Fibroblast of mammary gland (primary cell): ENCODE measurements around the gene GMDS.

Source experiments
- DNase-seq: peaks from one replicate; pipeline ENCODE4 v3.0.0-alpha.2; 2010; ENCODE audit warnings: low read depth
- H3K4me3 ChIP-seq: 2 replicates; pipeline ENCODE4 v1.5.1; 2011; ENCODE audit warnings: low read depth, mild to moderate bottlenecking, low read length, moderate library complexity; ENCODE audit not compliant: control insufficient read depth
- CTCF ChIP-seq: conservative IDR thresholded peaks from 2 replicates; pipeline ENCODE4 v1.5.1; 2011; ENCODE audit warnings: low read depth, low read length, inconsistent platforms; ENCODE audit not compliant: control insufficient read depth, insufficient read depth

Gene GMDS

GRCh38 chr6:2266841-2267240, 21.4 kb upstream of the GMDS start:
- DNase-seq: no peak
- no peak for TF ChIP-seq CTCF
- no peak overlapping the region for H3K4me3 ChIP-seq

GRCh38 chr6:2266031-2266795, 20.8 kb upstream of the GMDS start:
- H3K4me3 ChIP-seq: no peak overlapping the region
- no peak for DNase-seq
- TF ChIP-seq CTCF: no peak

- H3K4me3 ChIP-seq: no peak overlapping the region
- peak; percentile 11 for TF ChIP-seq CTCF
- DNase-seq: peak; percentile 75
Observed at GRCh38 chr6:2264932-2265331, 19.5 kb upstream of the GMDS start.

GRCh38 chr6:2263896-2264295, 18.5 kb upstream of the GMDS start:
- no peak for TF ChIP-seq CTCF

DNA sequence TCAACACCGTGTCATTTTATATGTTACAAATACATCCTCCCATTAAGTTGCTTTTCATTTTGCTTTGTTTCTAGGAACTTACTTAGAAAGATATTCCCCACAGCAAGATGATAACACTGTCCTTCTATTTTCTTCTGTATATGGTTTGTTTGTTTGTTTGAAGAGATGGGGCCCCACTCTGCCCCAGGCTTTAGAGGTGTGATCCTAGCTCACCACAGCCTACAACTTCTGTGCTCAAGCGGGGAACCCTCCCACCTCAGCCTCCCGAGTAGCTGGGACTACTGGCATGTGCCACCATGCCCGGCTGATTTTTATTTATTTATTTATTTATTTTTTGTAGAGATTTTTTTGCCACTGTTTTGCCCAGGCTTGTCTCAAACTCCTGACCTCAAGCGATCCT, 14.2 kb upstream of the GMDS start:
- H3K4me3 ChIP-seq: no peak overlapping the region
- no peak for DNase-seq
- TF ChIP-seq CTCF: no peak

More at GRCh38 chr6:2263896-2264295, 18.5 kb upstream of the GMDS start:
- no peak for DNase-seq
- H3K4me3 ChIP-seq: no peak overlapping the region

DNA sequence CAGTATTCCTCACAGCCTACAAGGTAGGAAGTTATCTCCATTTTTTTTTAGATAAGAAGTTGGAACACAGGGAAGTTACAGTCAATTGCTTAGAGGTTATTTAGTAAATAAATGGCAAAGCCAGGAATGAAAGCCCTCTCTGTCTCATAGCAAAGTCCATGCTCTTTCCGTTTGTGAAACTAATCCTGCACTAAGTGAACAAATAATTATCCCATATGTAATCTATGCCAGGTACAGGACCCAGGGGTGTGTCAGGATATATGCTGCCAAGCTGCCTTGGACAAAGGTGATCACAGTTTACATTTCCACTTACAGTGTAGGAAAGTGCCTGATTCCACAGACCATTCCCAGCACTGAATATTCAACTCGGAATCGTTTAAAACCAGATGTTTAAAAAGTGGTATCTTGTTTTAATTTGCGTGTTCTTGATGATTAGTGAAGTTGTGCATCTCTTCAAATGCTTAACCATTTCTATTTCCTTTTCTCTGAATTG, 13.6 kb upstream of the GMDS start:
- H3K4me3 ChIP-seq: no peak overlapping the region
- no peak for DNase-seq
- no peak for TF ChIP-seq CTCF
